IPS-18a (cell line): ENCODE results near the gene NRXN2.
"Not testable (repeated sequence)": the region's sequence is repeated elsewhere in the genome, so short reads cannot be mapped to it uniquely, and the experiment has no call there.

Experiments used
- H3K27ac ChIP-seq: one replicate; pipeline ENCODE4 v1.5.1; 2013; ENCODE audit warnings: low read length
- H3K27me3 ChIP-seq: one replicate; pipeline ENCODE4 v1.6.1; 2013; ENCODE audit warnings: mild to moderate bottlenecking, low read length; ENCODE audit not compliant: control insufficient read depth, insufficient read depth
- H3K36me3 ChIP-seq: one replicate; pipeline ENCODE4 v1.6.1; 2013; ENCODE audit warnings: low read depth, low read length; ENCODE audit not compliant: control insufficient read depth
- H3K4me1 ChIP-seq: one replicate; pipeline ENCODE4 v1.6.1; 2013; ENCODE audit warnings: low read depth, low read length; ENCODE audit not compliant: control insufficient read depth
- H3K4me3 ChIP-seq: one replicate; pipeline ENCODE4 v1.5.1; 2013; ENCODE audit warnings: low read length
- H3K9ac ChIP-seq: one replicate; pipeline ENCODE4 v1.6.1; 2013; ENCODE audit warnings: mild to moderate bottlenecking, low read length, moderate library complexity
- H3K9me3 ChIP-seq: one replicate; pipeline ENCODE4 v1.6.1; 2013; ENCODE audit warnings: low read depth, low read length; ENCODE audit not compliant: control insufficient read depth

The NRXN2 gene

GRCh38 chr11:64564947-64565889 lies 157.8 kb downstream of the NRXN2 start:
- no peaks in the 10 kb centered on the region for H3K36me3 ChIP-seq
- peaks cover 19% of the 10 kb centered on the region for H3K4me1 ChIP-seq
- no peak overlapping the region for H3K4me3 ChIP-seq
- H3K27me3 ChIP-seq = no peaks in the 10 kb centered on the region
- H3K9me3 ChIP-seq = no peaks in the 10 kb centered on the region
- H3K9ac ChIP-seq = no peak overlapping the region
- H3K27ac ChIP-seq = no peak overlapping the region

- H3K27me3 ChIP-seq = no peaks in the 10 kb centered on the region
- no peak overlapping the region for H3K4me3 ChIP-seq
- no peak overlapping the region for H3K9ac ChIP-seq
- H3K9me3 ChIP-seq = no peaks in the 10 kb centered on the region
- no peak overlapping the region for H3K27ac ChIP-seq
- no peaks in the 10 kb centered on the region for H3K36me3 ChIP-seq
- peaks cover 19% of the 10 kb centered on the region for H3K4me1 ChIP-seq
Observed at GRCh38 chr11:64564419-64564818, 158.6 kb downstream of the NRXN2 start.

- H3K9ac ChIP-seq = no peak overlapping the region
- H3K27me3 ChIP-seq = no peaks in the 10 kb centered on the region
- no peaks in the 10 kb centered on the region for H3K9me3 ChIP-seq
- H3K27ac ChIP-seq = no peak overlapping the region
- H3K4me1 ChIP-seq = peaks cover 21% of the 10 kb centered on the region
- no peak overlapping the region for H3K4me3 ChIP-seq
- no peaks in the 10 kb centered on the region for H3K36me3 ChIP-seq
Observed at GRCh38 chr11:64563966-64564365, 159.0 kb downstream of the NRXN2 start.

- Histone ChIP-seq H3K27ac (no peak overlapping the region), H3K36me3 (no peaks in the 10 kb centered on the region), H3K4me1 (peaks cover 32% of the 10 kb centered on the region), H3K9ac (no peak overlapping the region), H3K27me3 (no peaks in the 10 kb centered on the region), H3K4me3 (no peak overlapping the region), H3K9me3 (no peaks in the 10 kb centered on the region)
Observed at GRCh38 chr11:64562723-64563351, 160.2 kb downstream of the NRXN2 start.

GRCh38 chr11:64561984-64562722 lies 160.8 kb downstream of the NRXN2 start:
- H3K27ac ChIP-seq = no peak overlapping the region
- no peaks in the 10 kb centered on the region for H3K9me3 ChIP-seq
- H3K27me3 ChIP-seq = no peaks in the 10 kb centered on the region
- H3K9ac ChIP-seq = no peak overlapping the region
- H3K4me1 ChIP-seq = peaks cover 29% of the 10 kb centered on the region
- no peaks in the 10 kb centered on the region for H3K36me3 ChIP-seq
- H3K4me3 ChIP-seq = no peak overlapping the region

GRCh38 chr11:64561429-64561828 lies 161.6 kb downstream of the NRXN2 start:
- H3K4me1 ChIP-seq = peaks cover 22% of the 10 kb centered on the region
- H3K4me3 ChIP-seq, H3K9me3 ChIP-seq, H3K27ac ChIP-seq, H3K27me3 ChIP-seq, H3K9ac ChIP-seq, H3K36me3 ChIP-seq: not testable (repeated sequence)

GRCh38 chr11:64560941-64561340 lies 162.1 kb downstream of the NRXN2 start:
- no peak overlapping the region for H3K27ac ChIP-seq

GRCh38 chr11:64560139-64560771 lies 162.7 kb downstream of the NRXN2 start:
- H3K9ac ChIP-seq = no peak overlapping the region
- H3K9me3 ChIP-seq = no peaks in the 10 kb centered on the region
- H3K4me1 ChIP-seq = peaks cover 13% of the 10 kb centered on the region
- no peaks in the 10 kb centered on the region for H3K27me3 ChIP-seq
- no peak overlapping the region for H3K27ac ChIP-seq
- no peaks in the 10 kb centered on the region for H3K36me3 ChIP-seq
- no peak overlapping the region for H3K4me3 ChIP-seq

More at GRCh38 chr11:64560941-64561340, 162.1 kb downstream of the NRXN2 start:
- Histone ChIP-seq H3K27me3 (no peaks in the 10 kb centered on the region), H3K4me1 (peaks cover 18% of the 10 kb centered on the region), H3K36me3 (no peaks in the 10 kb centered on the region), H3K9me3 (no peaks in the 10 kb centered on the region), H3K9ac (no peak overlapping the region), H3K4me3 (no peak overlapping the region)

GRCh38 chr11:64559351-64560138 lies 163.5 kb downstream of the NRXN2 start:
- Histone ChIP-seq H3K36me3 (no peaks in the 10 kb centered on the region), H3K4me1 (peaks cover 13% of the 10 kb centered on the region), H3K9me3 (no peaks in the 10 kb centered on the region), H3K4me3 (no peak overlapping the region), H3K27ac (no peak overlapping the region), H3K27me3 (no peaks in the 10 kb centered on the region), H3K9ac (no peak overlapping the region)

GRCh38 chr11:64558869-64559268 lies 164.1 kb downstream of the NRXN2 start:
- Histone ChIP-seq H3K4me3 (no peak overlapping the region), H3K36me3 (no peaks in the 10 kb centered on the region), H3K9me3 (no peaks in the 10 kb centered on the region), H3K27me3 (no peaks in the 10 kb centered on the region), H3K27ac (no peak overlapping the region), H3K4me1 (peaks cover 13% of the 10 kb centered on the region), H3K9ac (no peak overlapping the region)
